ENCODE results near the gene NOXO1.

Gene NOXO1

GRCh38 chr16:1976216-1976520 lies 5.1 kb downstream of the NOXO1 start:
- TF ChIP-seq CTCF (IDR thresholded peaks at IDR 0.05; ENCODE audit: low read depth, low read length), result no peak
- Histone ChIP-seq H3K4me1 (no peaks in the 10 kb centered on the region), H3K36me3 (peaks cover 49% of the 10 kb centered on the region), H3K27me3 (peaks cover 11% of the 10 kb centered on the region; the same call in 1 of the 2 replicates), H3K4me3 (ENCODE audit: low read depth, low read length) (no peak overlapping the region), H3K9me3 (no peaks in the 10 kb centered on the region)
- DNase-seq, result no peak

- Histone ChIP-seq H3K4me1 (no peaks in the 10 kb centered on the region), H3K4me3 (ENCODE audit: low read depth, low read length) (no peak overlapping the region), H3K9me3 (no peaks in the 10 kb centered on the region), H3K36me3 (peaks cover 49% of the 10 kb centered on the region), H3K27me3 (peaks cover 6% of the 10 kb centered on the region; the same call in 1 of the 2 replicates)
- no peak for TF ChIP-seq CTCF (IDR thresholded peaks at IDR 0.05; ENCODE audit: low read depth, low read length)
- DNase-seq, result no peak
Measured at GRCh38 chr16:1975432-1976215, 5.6 kb downstream of the NOXO1 start.

GRCh38 chr16:1974157-1975070 lies 6.9 kb downstream of the NOXO1 start:
- peaks cover 49% of the 10 kb centered on the region for H3K36me3 ChIP-seq

GRCh38 chr16:1973461-1974156 lies 7.7 kb downstream of the NOXO1 start:
- no peak for TF ChIP-seq CTCF (IDR thresholded peaks at IDR 0.05; ENCODE audit: low read depth, low read length)
- no peak for DNase-seq
- Histone ChIP-seq H3K9me3 (no peaks in the 10 kb centered on the region), H3K27me3 (no peaks in the 10 kb centered on the region), H3K36me3 (peaks cover 45% of the 10 kb centered on the region), H3K4me3 (ENCODE audit: low read depth, low read length) (no peak overlapping the region), H3K4me1 (no peaks in the 10 kb centered on the region)

More at GRCh38 chr16:1974157-1975070, 6.9 kb downstream of the NOXO1 start:
- Histone ChIP-seq H3K9me3 (no peaks in the 10 kb centered on the region), H3K4me3 (ENCODE audit: low read depth, low read length) (no peak overlapping the region), H3K4me1 (no peaks in the 10 kb centered on the region), H3K27me3 (no peaks in the 10 kb centered on the region)
- no peak for TF ChIP-seq CTCF (IDR thresholded peaks at IDR 0.05; ENCODE audit: low read depth, low read length)
- no peak for DNase-seq

- Histone ChIP-seq H3K4me3 (ENCODE audit: low read depth, low read length) (peak overlapping the region; percentile 93), H3K4me1 (no peaks in the 10 kb centered on the region), H3K36me3 (peaks cover 34% of the 10 kb centered on the region), H3K27me3 (no peaks in the 10 kb centered on the region), H3K9me3 (no peaks in the 10 kb centered on the region)
- no peak for TF ChIP-seq CTCF (IDR thresholded peaks at IDR 0.05; ENCODE audit: low read depth, low read length)
- DNase-seq, result peak; percentile 24
Measured at GRCh38 chr16:1972490-1972877, 8.8 kb downstream of the NOXO1 start.
